GM19193 (cell line): ENCODE data around the gene SYS1.

Experiments used
- POLR2A ChIP-seq: IDR thresholded peaks from 4 replicates; pipeline ENCODE4 v1.6.1; 2011; ENCODE audit not compliant: insufficient read depth, insufficient read length; ENCODE audit errors: extremely low read depth

Gene SYS1

GRCh38 chr20:45362804-45363610 lies at the start of gene SYS1:
SYS1 (plus strand) TSS chr20:45363156; CDS start chr20:45363532, 376 bp downstream.
- peak; percentile 95 for TF ChIP-seq POLR2A

GRCh38 chr20:45313943-45314342 lies 49.0 kb upstream of the SYS1 start:
- no peak for TF ChIP-seq POLR2A

- TF ChIP-seq POLR2A: no peak
Observed at GRCh38 chr20:45315672-45316071, 47.3 kb upstream of the SYS1 start.

GRCh38 chr20:45316150-45317080 lies 46.5 kb upstream of the SYS1 start:
- TF ChIP-seq POLR2A: no peak

GRCh38 chr20:45317826-45318225 lies 45.1 kb upstream of the SYS1 start:
- no peak for TF ChIP-seq POLR2A

- no peak for TF ChIP-seq POLR2A
Observed at GRCh38 chr20:45318386-45318939, 44.5 kb upstream of the SYS1 start.

- TF ChIP-seq POLR2A: no peak
Observed at GRCh38 chr20:45318948-45319347, 44.0 kb upstream of the SYS1 start.

GRCh38 chr20:45320948-45321595 lies 41.9 kb upstream of the SYS1 start:
- no peak for TF ChIP-seq POLR2A

- no peak for TF ChIP-seq POLR2A
Observed at GRCh38 chr20:45322952-45323383, 40.0 kb upstream of the SYS1 start.

GRCh38 chr20:45323731-45324130 lies 39.2 kb upstream of the SYS1 start:
- no peak for TF ChIP-seq POLR2A

GRCh38 chr20:45325371-45325770 lies 37.6 kb upstream of the SYS1 start:
- no peak for TF ChIP-seq POLR2A

- no peak for TF ChIP-seq POLR2A
Observed at GRCh38 chr20:45328451-45328850, 34.5 kb upstream of the SYS1 start.

- no peak for TF ChIP-seq POLR2A
Observed at GRCh38 chr20:45329497-45330319, 33.2 kb upstream of the SYS1 start.

- TF ChIP-seq POLR2A: no peak
Observed at GRCh38 chr20:45330476-45330875, 32.5 kb upstream of the SYS1 start.
